Effector memory CD4-positive, alpha-beta T cell (primary cell): ENCODE results near the gene NYNRIN.

ENCODE experiments used
- DNase-seq, 3 donors: peaks; one replicate each; pipeline ENCODE4 v3.0.0-alpha.2; 2020
- H3K27ac ChIP-seq: 2 replicates; pipeline ENCODE4 v1.7.0; 2013; ENCODE audit warnings: mild to moderate bottlenecking, low read length, moderate library complexity; ENCODE audit not compliant: insufficient read depth, poor library complexity, severe bottlenecking
- H3K27me3 ChIP-seq: replicated peaks from 2 replicates; pipeline ENCODE4 v1.7.0; 2013; ENCODE audit warnings: mild to moderate bottlenecking, low read length; ENCODE audit not compliant: insufficient read depth, control insufficient read depth, poor library complexity, severe bottlenecking
- H3K36me3 ChIP-seq: 2 replicates; pipeline ENCODE4 v1.7.0; 2013; ENCODE audit warnings: mild to moderate bottlenecking, low read length, moderate library complexity; ENCODE audit not compliant: control insufficient read depth, insufficient read depth
- H3K4me1 ChIP-seq: 2 replicates; pipeline ENCODE4 v1.7.0; 2013; ENCODE audit warnings: low read length, mild to moderate bottlenecking; ENCODE audit not compliant: control insufficient read depth, insufficient read depth, poor library complexity, severe bottlenecking
- H3K4me3 ChIP-seq: 2 replicates; pipeline ENCODE4 v1.7.0; 2013; ENCODE audit warnings: low read length, low read depth, mild to moderate bottlenecking; ENCODE audit not compliant: insufficient read depth, poor library complexity, severe bottlenecking
- H3K9me3 ChIP-seq: 2 replicates; pipeline ENCODE4 v1.7.0; 2013; ENCODE audit warnings: mild to moderate bottlenecking, low read length, moderate library complexity; ENCODE audit not compliant: control insufficient read depth

Gene NYNRIN

GRCh38 chr14:24456980-24457379, 58.2 kb downstream of the NYNRIN start:
- H3K4me1 ChIP-seq, result no peaks in the 10 kb centered on the region
- no peak overlapping the region for H3K4me3 ChIP-seq
- no peaks in the 10 kb centered on the region for H3K27me3 ChIP-seq
- no peaks in the 10 kb centered on the region for H3K36me3 ChIP-seq
- DNase-seq, result no peak
- no peaks in the 10 kb centered on the region for H3K9me3 ChIP-seq
- no peak overlapping the region for H3K27ac ChIP-seq

GRCh38 chr14:24458736-24459135, 59.9 kb downstream of the NYNRIN start:
- Histone ChIP-seq H3K4me1 (no peaks in the 10 kb centered on the region), H3K27me3 (no peaks in the 10 kb centered on the region), H3K36me3 (no peaks in the 10 kb centered on the region), H3K27ac (no peak overlapping the region), H3K9me3 (no peaks in the 10 kb centered on the region), H3K4me3 (no peak overlapping the region)
- no peak for DNase-seq

DNA sequence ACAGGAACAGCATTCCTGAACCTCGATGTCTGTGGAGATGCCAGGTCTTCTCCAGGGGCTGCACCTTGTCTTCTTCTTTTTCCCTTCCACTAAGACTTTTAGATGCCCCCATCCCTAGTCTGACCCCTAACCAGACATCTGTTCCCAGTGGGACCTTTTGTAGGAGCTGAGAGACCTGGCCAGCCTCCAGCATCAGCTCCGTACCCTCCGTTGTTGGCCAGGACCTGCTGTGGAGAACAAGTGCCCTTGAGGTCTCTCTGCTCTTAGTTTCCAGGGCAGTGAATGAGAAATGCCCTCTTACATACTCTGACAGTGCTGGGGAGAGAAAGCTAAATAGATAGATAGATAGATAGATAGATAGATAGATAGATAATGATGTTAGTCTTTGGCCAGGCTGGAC, 60.5 kb downstream of the NYNRIN start:
- H3K9me3 ChIP-seq, result no peaks in the 10 kb centered on the region
- H3K36me3 ChIP-seq, result no peaks in the 10 kb centered on the region
- DNase-seq, result no peak
- H3K27ac ChIP-seq, result no peak overlapping the region
- H3K4me3 ChIP-seq, result no peak overlapping the region
- H3K4me1 ChIP-seq, result no peaks in the 10 kb centered on the region
- no peaks in the 10 kb centered on the region for H3K27me3 ChIP-seq

DNA sequence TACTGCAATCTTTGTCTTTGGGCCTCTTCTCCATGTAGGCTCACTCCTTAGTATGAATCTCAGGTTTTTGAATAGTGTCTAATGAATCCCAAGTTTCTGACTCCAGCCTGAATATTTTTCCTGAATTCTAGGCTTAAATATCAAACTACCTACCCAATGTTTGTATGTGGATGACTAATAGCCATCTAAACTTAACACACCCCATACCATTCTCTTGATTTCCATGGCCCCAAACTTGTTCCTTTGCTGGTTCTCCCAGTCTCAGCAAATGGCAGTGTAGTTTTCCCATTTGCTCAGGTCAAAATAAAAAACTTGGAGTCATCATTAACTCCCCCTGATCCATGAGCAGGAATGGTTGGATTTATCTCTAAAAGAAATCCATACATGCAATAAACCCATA, 62.5 kb downstream of the NYNRIN start:
- Histone ChIP-seq H3K4me3 (no peak overlapping the region), H3K27ac (no peak overlapping the region), H3K4me1 (peaks cover 6% of the 10 kb centered on the region), H3K9me3 (no peaks in the 10 kb centered on the region), H3K27me3 (no peaks in the 10 kb centered on the region), H3K36me3 (no peaks in the 10 kb centered on the region)
- no peak for DNase-seq

GRCh38 chr14:24463017-24463883, 64.4 kb downstream of the NYNRIN start:
- Histone ChIP-seq H3K4me1 (peaks cover 6% of the 10 kb centered on the region), H3K4me3 (no peak overlapping the region), H3K27ac (no peak overlapping the region), H3K27me3 (no peaks in the 10 kb centered on the region), H3K9me3 (no peaks in the 10 kb centered on the region), H3K36me3 (no peaks in the 10 kb centered on the region)
- no peak for DNase-seq

- H3K36me3 ChIP-seq, result no peaks in the 10 kb centered on the region
- peaks cover 6% of the 10 kb centered on the region for H3K4me1 ChIP-seq
- no peaks in the 10 kb centered on the region for H3K9me3 ChIP-seq
- no peak for DNase-seq
- H3K27ac ChIP-seq, result no peak overlapping the region
- H3K4me3 ChIP-seq, result no peak overlapping the region
- H3K27me3 ChIP-seq, result no peaks in the 10 kb centered on the region
Observed at GRCh38 chr14:24463884-24464785, 65.3 kb downstream of the NYNRIN start.

DNA sequence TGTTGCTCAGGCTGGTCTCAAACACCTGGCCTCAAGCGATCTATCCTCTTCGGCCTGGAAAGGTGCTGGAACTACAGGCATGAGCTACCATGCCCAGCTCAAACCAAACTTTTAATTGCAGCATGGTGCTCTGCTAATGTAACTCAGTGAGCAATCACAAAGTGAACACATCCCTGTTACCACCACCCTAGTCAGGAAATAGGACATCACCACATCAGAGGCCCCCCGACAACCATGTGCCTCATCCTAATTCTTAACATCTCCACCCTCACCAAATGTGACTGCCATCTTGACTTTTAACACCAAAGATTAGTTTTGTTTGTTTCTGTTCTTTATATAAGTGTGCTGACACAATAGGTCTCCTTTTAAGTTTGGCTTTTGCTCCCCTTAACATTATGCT, 66.6 kb downstream of the NYNRIN start:
- Histone ChIP-seq H3K27ac (no peak overlapping the region), H3K36me3 (no peaks in the 10 kb centered on the region), H3K4me3 (no peak overlapping the region), H3K9me3 (no peaks in the 10 kb centered on the region), H3K27me3 (no peaks in the 10 kb centered on the region), H3K4me1 (peaks cover 6% of the 10 kb centered on the region)
- DNase-seq, result no peak

DNA sequence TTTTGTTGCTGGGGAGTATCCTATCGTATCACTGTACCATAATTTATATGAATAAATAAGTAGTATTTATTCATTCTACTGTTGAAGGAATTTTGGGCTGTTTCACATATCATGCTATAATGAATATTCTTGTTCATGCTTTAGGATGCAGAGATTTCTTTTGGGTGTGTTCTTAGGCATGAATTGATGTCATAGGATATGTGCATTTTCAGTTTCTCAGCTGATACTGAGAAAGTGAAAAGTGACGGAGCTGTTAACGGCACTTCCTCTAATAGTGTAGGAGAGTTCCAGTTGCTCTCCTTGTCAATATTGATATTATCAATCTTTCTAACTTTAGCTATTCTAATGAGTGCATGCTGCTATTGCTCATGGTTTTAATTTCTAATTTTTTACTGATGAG, 67.0 kb downstream of the NYNRIN start:
- no peak for DNase-seq
- H3K27me3 ChIP-seq, result no peaks in the 10 kb centered on the region
- H3K27ac ChIP-seq, result no peak overlapping the region
- H3K36me3 ChIP-seq, result no peaks in the 10 kb centered on the region
- no peaks in the 10 kb centered on the region for H3K9me3 ChIP-seq
- no peak overlapping the region for H3K4me3 ChIP-seq
- H3K4me1 ChIP-seq, result peaks cover 6% of the 10 kb centered on the region
